Mucosa of stomach (tissue), 1 donor: ENCODE measurements around the gene SLC7A1.

Experiments used
- H3K27me3 ChIP-seq: one replicate; pipeline ENCODE4 v1.7.0; 2013; ENCODE audit warnings: mild to moderate bottlenecking, low read length; ENCODE audit not compliant: control insufficient read depth, insufficient read depth
- H3K36me3 ChIP-seq: one replicate; pipeline ENCODE4 v1.7.0; 2013; ENCODE audit warnings: low read length; ENCODE audit not compliant: control insufficient read depth, insufficient read depth
- H3K4me1 ChIP-seq: one replicate; pipeline ENCODE4 v1.7.0; 2013; ENCODE audit warnings: mild to moderate bottlenecking, low read length; ENCODE audit not compliant: control insufficient read depth, insufficient read depth
- H3K4me3 ChIP-seq: one replicate; pipeline ENCODE4 v1.7.0; 2013; ENCODE audit warnings: low read length
- H3K9ac ChIP-seq: one replicate; pipeline ENCODE4 v1.7.0; 2013; ENCODE audit warnings: mild to moderate bottlenecking, low read length, moderate library complexity
- H3K9me3 ChIP-seq: one replicate; pipeline ENCODE4 v1.7.0; 2013; ENCODE audit warnings: mild to moderate bottlenecking, low read length, moderate library complexity; ENCODE audit not compliant: control insufficient read depth
- donor health status: Pancreatic carcinoma.

Gene SLC7A1

DNA sequence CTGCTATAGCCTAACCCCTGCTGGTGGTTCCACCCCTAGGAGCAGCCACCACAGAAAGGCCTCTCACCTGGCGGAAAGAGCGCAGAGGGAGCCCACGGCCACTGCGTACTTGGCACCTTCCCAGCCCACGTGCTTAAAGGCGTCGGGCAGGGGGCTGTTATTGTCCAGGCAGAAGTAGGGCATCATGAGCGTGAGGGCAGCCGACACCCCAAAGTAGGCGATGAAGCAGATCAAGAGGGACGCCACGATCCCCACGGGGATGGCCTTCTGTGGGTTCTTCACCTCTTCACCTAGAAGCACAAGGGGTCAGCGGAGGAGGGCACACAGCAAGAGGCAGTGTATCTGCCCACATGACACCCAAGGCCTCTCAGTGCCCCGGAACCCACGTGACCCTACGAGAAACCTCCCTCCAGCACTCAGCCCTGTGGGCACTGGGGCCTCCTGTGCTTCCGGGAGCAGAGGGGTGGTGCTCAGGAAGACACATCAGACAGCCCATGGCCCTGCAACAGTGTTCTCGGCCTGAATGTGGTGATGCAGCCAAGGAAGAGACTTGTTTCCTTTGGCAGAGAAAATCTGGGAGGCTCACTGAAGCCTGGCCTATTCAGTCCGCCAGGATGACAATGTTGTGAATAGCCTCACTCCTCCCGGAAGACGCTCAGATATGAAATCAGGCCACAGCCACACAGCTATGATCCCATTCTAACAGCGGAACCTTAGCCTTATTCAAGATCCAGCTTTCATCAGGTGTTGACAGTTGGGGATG is 72.1 kb downstream of the SLC7A1 start:
- no peak overlapping the region for H3K4me3 ChIP-seq
- no peaks in the 10 kb centered on the region for H3K27me3 ChIP-seq
- no peak overlapping the region for H3K9ac ChIP-seq
- H3K36me3 ChIP-seq, result peaks cover 10% of the 10 kb centered on the region
- H3K9me3 ChIP-seq, result no peaks in the 10 kb centered on the region
- no peaks in the 10 kb centered on the region for H3K4me1 ChIP-seq

DNA sequence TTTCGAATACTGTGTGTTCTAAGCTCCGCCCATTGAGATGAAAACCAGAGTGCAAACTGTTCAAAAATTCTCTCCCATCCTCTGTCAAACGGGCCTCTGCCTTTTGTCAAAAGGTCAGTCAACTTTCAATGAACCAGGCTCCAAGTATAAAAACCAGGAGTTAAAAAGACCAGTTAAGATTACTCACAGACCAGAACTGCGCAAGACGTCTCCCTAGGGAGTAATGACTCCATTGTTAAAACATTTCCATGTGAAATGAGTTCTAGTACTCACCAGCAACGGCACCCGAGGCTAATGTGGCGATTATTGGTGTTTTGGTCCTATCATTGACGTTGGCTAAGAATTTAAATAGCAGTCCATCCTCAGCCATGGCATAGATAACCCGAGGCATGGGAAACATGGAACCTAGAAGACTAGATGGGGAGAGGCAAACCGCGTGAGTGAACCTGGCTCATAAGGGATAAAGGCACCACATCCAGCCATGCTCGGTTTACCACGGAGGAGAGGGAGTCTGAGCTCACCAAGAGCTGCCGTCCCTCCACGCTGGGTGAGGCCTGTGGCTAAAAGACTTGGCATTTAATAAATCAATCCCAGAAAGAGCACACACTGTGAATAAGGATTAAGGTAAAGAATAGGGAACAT is 73.3 kb downstream of the SLC7A1 start:
- Histone ChIP-seq H3K4me1 (no peaks in the 10 kb centered on the region), H3K36me3 (peaks cover 10% of the 10 kb centered on the region), H3K9me3 (no peaks in the 10 kb centered on the region), H3K27me3 (no peaks in the 10 kb centered on the region), H3K9ac (no peak overlapping the region), H3K4me3 (no peak overlapping the region)

- Histone ChIP-seq H3K36me3 (peaks cover 10% of the 10 kb centered on the region), H3K4me1 (no peaks in the 10 kb centered on the region), H3K4me3 (no peak overlapping the region), H3K9me3 (no peaks in the 10 kb centered on the region), H3K9ac (no peak overlapping the region), H3K27me3 (no peaks in the 10 kb centered on the region)
These were observed 74.2 kb downstream of the SLC7A1 start for GRCh38 chr13:29521336-29521735.

GRCh38 chr13:29520671-29521070 is 74.8 kb downstream of the SLC7A1 start:
- Histone ChIP-seq H3K4me3 (no peak overlapping the region), H3K27me3 (no peaks in the 10 kb centered on the region), H3K9me3 (no peaks in the 10 kb centered on the region), H3K36me3 (peaks cover 10% of the 10 kb centered on the region), H3K4me1 (no peaks in the 10 kb centered on the region), H3K9ac (no peak overlapping the region)

GRCh38 chr13:29519921-29520320 is 75.6 kb downstream of the SLC7A1 start:
- H3K36me3 ChIP-seq, result peaks cover 10% of the 10 kb centered on the region
- no peaks in the 10 kb centered on the region for H3K9me3 ChIP-seq
- no peaks in the 10 kb centered on the region for H3K27me3 ChIP-seq
- H3K4me3 ChIP-seq, result no peak overlapping the region
- no peaks in the 10 kb centered on the region for H3K4me1 ChIP-seq
- H3K9ac ChIP-seq, result no peak overlapping the region

GRCh38 chr13:29516880-29517279 is 78.6 kb downstream of the SLC7A1 start:
- H3K9ac ChIP-seq, result no peak overlapping the region
- H3K9me3 ChIP-seq, result no peaks in the 10 kb centered on the region
- no peaks in the 10 kb centered on the region for H3K27me3 ChIP-seq
- H3K36me3 ChIP-seq, result no peaks in the 10 kb centered on the region
- H3K4me1 ChIP-seq, result no peaks in the 10 kb centered on the region
- H3K4me3 ChIP-seq, result no peak overlapping the region

DNA sequence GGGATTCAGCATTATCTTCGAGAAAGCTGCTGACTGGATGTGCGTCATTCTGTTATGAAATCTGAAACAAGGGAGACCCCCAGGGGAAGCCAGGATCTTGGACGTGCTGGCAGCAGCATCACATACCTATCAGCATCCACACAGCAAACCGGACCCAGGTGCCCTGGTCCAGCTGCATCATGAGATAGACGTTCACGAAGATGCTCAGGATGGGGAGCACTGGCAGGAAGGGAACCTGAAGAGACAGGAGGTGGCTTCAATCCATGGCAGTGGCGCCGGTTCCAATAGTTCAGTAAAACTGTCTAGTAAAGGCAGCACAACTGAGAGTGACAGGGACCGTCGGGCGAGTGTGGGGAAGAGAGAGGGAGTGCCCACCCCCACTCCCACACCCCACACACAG is 79.5 kb downstream of the SLC7A1 start:
- no peaks in the 10 kb centered on the region for H3K4me1 ChIP-seq
- no peaks in the 10 kb centered on the region for H3K27me3 ChIP-seq
- no peak overlapping the region for H3K4me3 ChIP-seq
- no peak overlapping the region for H3K9ac ChIP-seq
- no peaks in the 10 kb centered on the region for H3K36me3 ChIP-seq
- H3K9me3 ChIP-seq, result no peaks in the 10 kb centered on the region

GRCh38 chr13:29515372-29515771 is 80.1 kb downstream of the SLC7A1 start:
- H3K4me3 ChIP-seq, result no peak overlapping the region
- H3K27me3 ChIP-seq, result no peaks in the 10 kb centered on the region
- no peaks in the 10 kb centered on the region for H3K36me3 ChIP-seq
- no peaks in the 10 kb centered on the region for H3K4me1 ChIP-seq
- no peaks in the 10 kb centered on the region for H3K9me3 ChIP-seq
- H3K9ac ChIP-seq, result no peak overlapping the region

DNA sequence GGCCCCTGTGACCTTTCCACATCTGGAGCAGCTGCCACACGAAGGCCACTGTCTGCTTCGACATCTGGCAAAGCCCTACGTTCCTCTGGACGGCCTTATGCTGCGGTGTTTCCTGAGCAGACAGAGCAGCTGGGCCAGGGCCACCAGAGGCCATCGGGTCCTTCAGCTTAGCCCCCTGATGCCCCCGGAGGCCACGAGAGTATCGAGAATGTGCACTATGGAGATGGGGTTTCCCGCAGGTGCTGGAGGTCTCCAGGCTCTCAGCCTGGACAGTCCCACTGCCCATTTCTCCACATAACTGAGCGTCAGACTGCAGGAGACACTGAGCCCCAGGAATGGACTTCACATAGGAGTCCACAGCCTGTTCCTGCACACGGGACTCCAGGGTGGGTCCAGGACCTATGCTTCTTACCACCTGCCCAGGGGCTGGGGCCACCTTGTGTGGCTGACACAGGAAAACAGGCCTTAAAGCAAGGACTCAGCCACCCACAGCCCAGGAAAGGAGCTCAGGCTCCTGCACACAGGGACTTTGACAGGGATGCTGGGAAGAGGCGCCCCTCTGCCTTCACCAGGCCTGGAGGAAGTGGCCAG is 80.7 kb downstream of the SLC7A1 start:
- H3K4me1 ChIP-seq, result no peaks in the 10 kb centered on the region
- H3K27me3 ChIP-seq, result no peaks in the 10 kb centered on the region
- no peaks in the 10 kb centered on the region for H3K36me3 ChIP-seq
- H3K9ac ChIP-seq, result no peak overlapping the region
- H3K4me3 ChIP-seq, result no peak overlapping the region
- no peaks in the 10 kb centered on the region for H3K9me3 ChIP-seq

GRCh38 chr13:29513981-29514719 is 81.3 kb downstream of the SLC7A1 start:
- H3K4me1 ChIP-seq, result no peaks in the 10 kb centered on the region
- no peak overlapping the region for H3K4me3 ChIP-seq
- H3K9ac ChIP-seq, result no peak overlapping the region
- no peaks in the 10 kb centered on the region for H3K9me3 ChIP-seq
- no peaks in the 10 kb centered on the region for H3K36me3 ChIP-seq
- no peaks in the 10 kb centered on the region for H3K27me3 ChIP-seq

DNA sequence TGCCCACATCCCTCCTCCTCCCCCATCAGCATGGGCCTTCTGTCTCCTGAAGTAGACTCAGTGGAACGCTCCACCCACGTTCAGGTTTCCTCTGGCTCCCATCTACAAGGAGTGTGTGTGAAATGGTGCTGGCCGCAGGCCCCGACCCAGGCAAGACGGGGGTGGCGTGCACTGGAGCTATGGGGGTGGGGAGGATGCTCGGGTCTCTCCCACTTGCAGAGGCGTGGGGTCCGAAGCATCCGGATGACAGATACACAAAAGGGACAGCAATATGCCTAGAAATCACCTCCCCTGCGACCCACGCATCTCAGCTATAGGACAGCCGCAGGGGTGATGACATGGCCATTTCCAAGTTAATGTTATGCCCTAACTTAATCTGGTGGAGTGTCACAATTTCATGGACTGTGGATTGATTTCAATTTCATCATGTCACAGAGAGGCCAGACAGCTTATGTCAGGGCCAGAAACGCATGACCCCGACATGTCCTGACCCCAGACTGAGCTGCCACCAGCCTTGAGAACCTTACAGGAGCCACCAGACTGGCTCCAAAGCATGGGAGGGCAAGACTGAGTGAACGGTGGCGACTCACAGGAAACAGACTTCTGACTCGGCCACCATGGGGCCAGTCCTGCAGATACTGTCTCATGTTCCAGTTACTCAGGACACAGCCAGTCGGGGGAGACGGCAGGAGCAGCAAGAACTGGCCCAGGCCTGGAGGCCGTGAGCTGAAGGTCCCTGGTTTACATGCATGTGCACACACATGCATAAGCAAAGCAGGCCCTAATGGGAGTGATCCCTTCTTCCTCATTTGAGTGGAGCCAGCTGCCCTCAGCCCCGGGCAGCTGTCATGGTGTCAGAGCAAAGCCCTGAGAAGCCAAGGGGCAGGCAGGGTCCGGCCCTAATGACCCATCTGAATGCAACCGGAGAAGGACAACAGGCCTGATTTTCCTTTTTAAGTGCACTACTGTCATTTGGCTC is 82.2 kb downstream of the SLC7A1 start:
- Histone ChIP-seq H3K4me1 (no peaks in the 10 kb centered on the region), H3K9me3 (no peaks in the 10 kb centered on the region), H3K9ac (no peak overlapping the region), H3K36me3 (no peaks in the 10 kb centered on the region), H3K4me3 (no peak overlapping the region), H3K27me3 (no peaks in the 10 kb centered on the region)
